ENCODE data around the gene KIF17.

The KIF17 gene

DNA sequence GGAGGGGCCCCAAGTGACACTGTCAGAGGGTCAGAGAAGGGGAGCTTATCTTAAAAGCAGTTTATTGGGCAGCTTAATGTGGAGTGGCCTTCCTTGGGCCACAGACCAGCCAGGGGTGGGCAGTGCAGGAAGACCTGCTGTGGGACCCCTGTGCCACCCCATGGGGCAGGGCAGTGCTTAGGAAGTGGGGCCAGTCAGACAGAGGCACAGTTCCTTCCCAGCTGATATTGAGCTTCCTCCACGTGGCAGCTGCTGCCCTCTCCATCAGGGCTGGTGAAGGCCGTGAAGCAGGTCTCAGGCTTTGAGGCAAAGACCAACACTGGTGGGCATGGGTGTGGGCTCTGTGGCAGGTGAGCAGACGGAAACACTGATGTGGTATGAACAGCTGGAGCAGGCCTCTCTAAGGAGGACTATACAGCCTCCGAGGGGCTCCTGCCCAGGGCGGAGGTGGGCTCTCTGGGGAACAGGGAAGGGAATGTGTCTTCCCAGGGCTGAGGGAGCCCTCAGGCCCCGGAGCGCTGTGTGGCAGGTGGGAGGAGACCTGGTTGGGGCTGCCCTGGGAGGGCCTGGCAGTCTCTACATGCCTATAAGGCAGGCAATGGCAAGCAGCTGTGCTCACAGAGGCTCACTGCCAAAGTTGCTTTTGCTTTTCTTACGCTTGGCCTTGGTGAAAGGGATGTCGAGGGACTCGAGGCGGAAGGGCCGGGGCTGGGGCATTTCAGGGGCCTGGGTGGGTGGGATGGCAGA is 53.7 kb downstream of the KIF17 start:
- DNase-seq (ENCODE audit: extremely low read depth in 1 of 2, low read depth in 1 of 2), result no peak

DNA sequence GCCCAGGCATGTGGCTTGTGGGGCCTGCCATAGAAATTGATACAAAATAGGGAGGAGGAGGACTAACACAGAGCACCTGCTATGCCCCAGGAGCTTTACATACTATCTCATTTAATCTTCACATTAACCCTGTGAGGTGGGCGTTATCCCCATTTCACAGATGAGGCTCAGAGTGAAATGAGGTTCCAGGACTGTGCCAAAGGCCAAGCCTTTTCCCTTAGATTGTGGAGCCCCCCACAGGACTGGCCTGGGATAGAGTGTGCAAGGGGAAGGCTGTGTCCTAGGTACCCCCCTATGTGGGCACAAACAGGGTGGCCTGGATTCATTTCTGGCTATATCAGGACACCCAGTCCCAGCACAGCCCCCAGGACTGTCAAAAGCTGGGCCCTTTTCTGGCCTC is 54.4 kb downstream of the KIF17 start:
- no peak for DNase-seq (ENCODE audit: extremely low read depth in 1 of 2, low read depth in 1 of 2)

DNA sequence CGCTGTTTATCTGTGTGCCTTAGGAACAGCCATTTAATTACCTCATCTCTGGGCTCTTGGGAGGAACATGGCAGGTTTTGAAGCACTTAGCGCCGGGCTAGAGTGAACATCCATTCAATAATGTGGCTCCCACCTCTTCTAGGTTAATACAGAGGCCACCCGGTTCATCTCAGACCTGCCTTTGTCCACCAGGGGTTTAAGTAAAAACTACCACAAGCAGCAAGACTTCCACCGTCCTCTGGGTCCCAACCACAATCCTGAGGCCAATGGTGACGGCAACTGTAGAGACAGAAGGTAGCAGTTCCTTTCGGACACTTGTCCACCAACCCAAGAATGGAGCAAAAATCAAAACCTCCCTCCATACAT is 55.7 kb downstream of the KIF17 start:
- no peak for DNase-seq (ENCODE audit: extremely low read depth in 1 of 2, low read depth in 1 of 2)

DNA sequence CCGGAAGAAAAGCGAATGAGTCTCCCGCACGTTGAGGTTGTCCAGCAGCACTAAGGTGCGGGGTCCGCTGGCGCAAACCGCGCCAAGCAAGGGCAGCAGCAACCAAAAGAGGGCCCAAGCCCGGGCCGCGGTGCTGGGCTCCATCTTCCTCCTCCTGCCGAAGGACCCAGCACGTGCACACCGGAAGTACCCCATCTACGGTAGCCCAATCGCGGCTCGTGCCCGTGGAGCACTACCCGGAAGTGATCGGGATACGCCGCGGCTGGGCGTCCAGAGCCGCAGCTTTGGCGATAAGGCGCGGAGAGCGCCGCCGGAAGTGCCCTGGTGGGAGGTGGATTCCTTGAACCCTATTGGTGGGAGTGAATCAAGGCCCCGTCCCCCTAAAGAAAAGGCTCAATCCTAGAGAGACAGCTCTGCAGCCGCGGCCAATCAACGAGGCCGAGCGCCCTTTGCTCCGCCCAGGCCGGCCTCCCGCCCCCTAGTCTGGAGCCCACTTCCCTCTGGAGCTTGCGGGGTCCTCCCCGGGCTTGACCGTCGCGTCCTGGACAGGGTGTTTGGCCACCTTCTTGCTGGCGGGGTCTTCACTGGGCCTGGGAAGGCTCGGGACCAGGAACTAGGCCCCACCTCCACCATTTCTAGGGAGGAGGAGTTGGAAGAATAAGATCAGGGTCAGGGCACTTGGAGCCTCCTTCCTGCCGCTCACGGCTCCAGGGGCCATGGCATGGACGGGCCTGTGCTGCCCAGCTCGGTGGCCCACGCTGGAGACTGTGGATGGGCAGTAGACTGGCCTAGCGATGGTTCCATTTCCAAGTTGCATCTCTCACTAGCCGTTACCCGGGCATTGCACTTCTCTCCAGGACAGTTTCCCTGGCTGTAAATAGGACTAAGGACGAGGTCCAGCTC is 56.3 kb downstream of the KIF17 start, which contains the start of gene DDOST:
TSS of gene DDOST (minus strand) at position 163 of the 903 bp plus-strand sequence. CDS start at position 144, 19 bp downstream.
- peak; percentile 84 to 86 for DNase-seq (ENCODE audit: extremely low read depth in 1 of 2, low read depth in 1 of 2)

DNA sequence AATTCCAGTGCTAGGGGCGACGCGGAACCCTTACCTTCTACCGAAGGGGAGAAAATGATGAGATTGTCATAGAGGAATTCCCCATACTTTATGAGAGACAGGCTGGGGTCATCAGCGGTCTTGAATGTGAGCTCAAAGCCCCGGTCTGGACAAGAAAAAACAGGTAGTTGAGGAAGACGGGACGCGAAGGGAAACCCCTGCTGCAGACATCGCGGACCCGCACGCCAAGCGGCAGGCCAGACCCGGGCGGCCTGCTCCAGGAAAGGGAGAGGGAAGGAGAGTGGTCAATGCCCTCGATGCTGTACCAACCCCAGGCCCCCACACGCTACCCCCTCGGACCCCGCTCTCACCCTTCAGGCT is 57.0 kb downstream of the KIF17 start:
- no peak for DNase-seq (ENCODE audit: extremely low read depth in 1 of 2, low read depth in 1 of 2)

DNA sequence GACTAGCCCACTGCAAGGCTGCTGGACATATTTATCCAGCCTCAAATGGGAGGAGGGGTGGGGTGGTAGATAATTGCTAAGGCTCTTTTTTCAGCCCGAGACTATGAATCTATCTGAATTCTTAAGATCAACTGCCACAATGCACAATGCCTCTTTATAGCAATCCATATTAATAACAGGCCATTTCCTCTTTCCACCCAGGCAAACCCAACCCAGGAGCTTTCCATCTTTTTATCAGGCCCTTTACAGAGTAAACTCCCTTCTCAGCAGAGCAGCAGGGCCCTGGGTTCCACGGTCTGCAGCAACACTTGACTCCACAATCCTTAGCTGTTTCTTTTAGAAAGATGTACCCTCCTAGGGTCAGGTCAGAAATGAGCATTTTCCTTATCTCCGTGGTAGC is 57.4 kb downstream of the KIF17 start:
- DNase-seq (ENCODE audit: extremely low read depth in 1 of 2, low read depth in 1 of 2), result no peak

DNA sequence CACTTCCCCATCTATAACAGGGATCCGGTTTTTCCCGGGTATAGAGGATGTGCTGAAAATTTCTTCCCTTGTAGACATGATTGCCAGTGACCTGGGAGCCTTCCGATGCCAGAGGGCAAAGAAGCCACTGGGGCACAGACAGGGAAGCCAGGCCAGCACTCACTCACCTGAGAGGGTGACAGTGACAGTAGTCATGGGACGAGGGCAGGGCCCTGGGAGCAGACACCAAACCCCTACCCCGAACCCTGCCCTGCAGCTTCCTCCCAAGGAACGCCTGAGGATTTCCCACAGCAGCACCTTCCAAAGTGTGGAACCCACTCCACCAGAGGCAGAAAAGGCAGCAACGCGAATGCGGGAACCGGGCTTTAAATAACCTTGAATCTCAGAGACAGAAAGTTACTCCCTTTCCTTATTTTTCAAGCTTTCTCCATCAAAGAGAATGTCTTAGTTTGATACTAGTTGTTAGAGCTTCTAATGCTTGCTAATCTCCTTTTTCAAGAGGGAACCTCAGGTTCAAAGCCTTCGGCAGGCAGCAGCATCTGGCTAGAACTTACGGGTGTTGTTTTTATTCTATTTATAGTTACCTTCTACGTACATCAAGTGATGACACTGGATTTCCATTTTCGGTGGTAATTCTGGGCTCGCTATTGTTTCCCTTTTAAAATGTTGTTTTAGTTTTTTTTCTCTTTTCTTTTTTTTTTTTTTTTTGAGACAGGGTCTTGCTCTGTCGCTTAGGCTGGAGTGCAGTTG is 59.5 kb downstream of the KIF17 start:
- DNase-seq (ENCODE audit: extremely low read depth in 1 of 2, low read depth in 1 of 2), result no peak

DNA sequence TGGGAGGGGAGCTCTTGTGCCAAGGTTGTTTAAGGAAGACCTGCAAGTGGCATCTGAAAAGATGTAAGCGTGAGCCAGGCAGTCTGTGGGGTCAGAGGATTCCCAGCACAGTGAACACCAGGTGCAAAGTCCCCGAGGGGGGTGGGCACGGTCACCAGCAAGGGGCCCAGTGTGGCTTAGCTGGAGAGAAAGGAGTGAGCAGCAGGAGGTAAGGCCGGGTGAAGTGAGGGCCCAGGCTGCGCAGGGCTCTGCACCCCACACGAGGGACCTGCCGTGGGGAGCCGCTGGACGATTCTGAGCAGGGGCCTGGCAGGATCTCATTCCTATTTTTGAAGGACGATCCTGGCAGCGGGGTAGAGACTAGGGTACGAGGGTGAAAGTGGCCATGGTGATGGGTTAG is 60.8 kb downstream of the KIF17 start:
- DNase-seq (ENCODE audit: extremely low read depth in 1 of 2, low read depth in 1 of 2), result no peak

DNA sequence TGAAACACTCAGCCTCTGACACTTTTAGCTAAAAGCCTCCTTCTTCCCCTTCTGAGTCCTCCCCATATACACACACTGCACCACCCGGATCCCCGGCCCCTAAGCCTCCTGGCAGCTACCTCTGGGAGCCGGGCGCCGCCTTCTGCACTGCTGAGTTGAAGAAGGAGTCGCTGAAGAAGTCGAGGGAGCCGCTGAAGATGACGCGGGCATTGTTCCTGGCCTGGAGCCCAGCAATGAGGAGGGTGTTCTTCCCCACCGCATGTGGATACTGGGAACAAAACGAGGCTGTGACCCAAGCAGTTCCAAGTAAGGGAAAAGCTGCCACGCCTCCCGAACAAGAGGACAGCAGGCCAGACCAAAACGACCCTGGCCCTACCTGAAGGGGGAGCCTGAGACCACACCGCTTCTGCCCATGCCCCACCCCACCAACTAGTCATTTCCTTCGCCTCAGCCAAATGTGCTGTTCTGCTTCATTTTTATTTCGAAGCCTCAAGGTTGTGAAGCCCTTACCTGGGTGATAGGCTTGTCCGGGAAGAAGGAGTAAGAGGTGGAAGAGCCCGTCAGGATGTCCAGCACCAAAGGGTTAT is 63.6 kb downstream of the KIF17 start:
- no peak for DNase-seq (ENCODE audit: extremely low read depth in 1 of 2, low read depth in 1 of 2)

DNA sequence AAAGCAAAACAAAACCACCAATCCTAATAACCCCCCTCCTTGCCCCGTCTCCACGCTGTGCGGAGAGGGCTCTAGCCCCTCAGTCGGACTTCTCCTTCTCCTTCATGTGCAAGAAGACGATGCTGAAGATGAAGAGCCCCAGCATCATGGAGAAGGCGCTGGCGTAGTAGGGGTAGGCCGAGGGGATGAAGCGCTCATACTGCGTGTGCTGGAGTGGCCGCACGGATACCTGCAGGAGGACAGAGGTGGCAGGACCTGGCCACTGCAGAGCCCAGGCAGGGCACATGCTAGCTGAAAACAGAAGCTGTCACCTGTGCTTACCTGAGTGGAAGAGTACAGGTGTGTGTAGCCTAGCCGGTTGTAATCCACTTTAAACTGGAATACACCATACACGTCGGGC is 65.5 kb downstream of the KIF17 start:
- DNase-seq (ENCODE audit: extremely low read depth in 1 of 2, low read depth in 1 of 2), result no peak

DNA sequence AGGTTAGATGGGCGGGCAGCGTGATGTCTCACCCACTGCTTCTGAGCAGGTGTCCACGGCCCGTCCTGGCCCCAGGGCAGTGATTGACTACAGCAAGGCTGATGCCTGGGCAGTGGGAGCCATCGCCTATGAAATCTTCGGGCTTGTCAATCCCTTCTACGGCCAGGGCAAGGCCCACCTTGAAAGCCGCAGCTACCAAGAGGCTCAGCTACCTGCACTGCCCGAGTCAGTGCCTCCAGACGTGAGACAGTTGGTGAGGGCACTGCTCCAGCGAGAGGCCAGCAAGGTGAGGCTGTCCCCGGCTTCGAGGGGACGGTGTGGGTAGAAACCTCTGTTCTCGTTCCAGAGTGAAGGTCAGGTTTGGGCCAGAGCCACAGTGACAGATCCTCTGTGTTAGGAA is 68.9 kb downstream of the KIF17 start:
- DNase-seq (ENCODE audit: extremely low read depth in 1 of 2, low read depth in 1 of 2), result no peak

DNA sequence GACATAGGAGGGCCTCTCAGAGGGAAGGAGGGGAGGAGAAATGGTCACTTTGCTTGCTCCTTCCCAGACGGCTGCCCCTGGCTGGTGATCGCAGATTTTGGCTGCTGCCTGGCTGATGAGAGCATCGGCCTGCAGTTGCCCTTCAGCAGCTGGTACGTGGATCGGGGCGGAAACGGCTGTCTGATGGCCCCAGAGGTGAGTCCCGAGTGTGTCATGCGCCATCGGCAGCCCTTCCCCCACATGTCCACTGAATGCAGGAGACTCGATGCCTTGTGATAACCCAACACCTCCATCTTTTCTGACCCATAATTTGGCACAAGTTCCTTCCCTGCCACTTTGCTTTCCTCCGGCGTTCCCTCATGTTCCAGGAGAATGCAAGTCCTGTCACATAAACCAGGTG is 69.4 kb downstream of the KIF17 start:
- no peak for DNase-seq (ENCODE audit: extremely low read depth in 1 of 2, low read depth in 1 of 2)

DNA sequence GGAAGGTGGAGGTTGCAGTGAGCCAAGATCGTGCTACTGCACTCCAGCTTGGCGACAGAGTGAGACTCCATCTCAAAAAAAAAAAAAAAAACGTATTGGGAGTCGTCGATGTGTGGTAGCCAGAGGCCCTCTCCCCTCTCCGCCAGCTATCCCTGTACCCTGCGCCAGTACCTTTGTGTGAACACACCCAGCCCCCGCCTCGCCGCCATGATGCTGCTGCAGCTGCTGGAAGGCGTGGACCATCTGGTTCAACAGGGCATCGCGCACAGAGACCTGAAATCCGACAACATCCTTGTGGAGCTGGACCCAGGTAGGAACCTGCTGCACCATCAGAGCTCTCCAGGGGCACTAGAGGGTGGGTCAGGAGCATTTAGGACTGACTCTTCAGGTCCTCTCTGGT is 72.4 kb downstream of the KIF17 start:
- DNase-seq (ENCODE audit: extremely low read depth in 1 of 2, low read depth in 1 of 2), result no peak

DNA sequence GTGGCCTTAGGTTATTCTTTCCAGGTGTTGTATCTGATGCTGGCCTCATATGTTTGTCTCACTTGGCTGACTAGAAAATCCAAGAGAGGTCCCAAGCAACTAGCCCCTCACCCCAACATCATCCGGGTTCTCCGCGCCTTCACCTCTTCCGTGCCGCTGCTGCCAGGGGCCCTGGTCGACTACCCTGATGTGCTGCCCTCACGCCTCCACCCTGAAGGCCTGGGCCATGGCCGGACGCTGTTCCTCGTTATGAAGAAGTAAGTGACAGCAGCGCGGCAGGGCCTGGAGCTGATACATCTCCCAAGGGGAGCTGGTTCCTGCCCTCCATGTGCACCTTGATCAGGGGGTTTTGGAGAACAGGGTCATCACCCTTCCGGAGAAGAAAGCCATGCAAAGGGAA is 73.4 kb downstream of the KIF17 start:
- no peak for DNase-seq (ENCODE audit: extremely low read depth in 1 of 2, low read depth in 1 of 2)

DNA sequence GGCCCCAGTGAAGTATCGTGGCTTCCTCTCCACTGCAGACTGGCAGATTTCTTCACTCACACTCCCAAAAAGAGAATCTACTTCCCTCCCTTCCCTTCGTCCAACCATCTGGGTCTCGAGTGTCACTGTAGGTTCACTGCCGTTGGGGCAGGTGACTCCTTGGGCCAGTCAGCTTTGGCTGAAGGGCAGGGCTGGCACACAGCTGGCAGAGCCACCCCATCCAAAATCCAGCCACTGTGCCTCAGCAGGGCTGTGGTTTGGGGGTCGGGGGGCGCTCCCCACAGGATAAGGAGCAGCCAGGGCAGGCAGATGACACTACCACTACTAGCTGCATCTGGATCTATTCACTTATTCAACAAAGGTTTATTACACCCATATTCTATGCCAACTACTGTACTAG is 74.7 kb downstream of the KIF17 start:
- no peak for DNase-seq (ENCODE audit: extremely low read depth in 1 of 2, low read depth in 1 of 2)

DNA sequence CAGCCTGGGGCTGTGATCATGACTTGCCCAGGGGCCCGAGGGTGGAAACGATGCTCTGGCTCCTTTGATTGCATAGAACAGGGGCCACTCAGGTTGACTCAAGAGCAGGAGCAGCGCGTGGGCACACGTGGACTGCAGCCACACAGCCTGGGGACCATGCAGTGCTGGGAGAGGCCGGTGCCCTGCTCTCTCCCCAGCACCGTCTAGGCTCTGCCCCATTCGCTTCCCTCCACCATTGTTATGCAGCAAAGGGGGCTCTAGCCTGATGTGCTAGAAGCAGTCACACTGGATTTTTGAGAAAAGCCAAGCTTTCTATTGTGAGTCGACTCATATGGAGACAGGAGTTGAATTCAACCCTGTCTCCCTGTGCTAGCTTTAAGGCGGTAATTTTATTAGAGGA is 75.8 kb downstream of the KIF17 start:
- no peak for DNase-seq (ENCODE audit: extremely low read depth in 1 of 2, low read depth in 1 of 2)

DNA sequence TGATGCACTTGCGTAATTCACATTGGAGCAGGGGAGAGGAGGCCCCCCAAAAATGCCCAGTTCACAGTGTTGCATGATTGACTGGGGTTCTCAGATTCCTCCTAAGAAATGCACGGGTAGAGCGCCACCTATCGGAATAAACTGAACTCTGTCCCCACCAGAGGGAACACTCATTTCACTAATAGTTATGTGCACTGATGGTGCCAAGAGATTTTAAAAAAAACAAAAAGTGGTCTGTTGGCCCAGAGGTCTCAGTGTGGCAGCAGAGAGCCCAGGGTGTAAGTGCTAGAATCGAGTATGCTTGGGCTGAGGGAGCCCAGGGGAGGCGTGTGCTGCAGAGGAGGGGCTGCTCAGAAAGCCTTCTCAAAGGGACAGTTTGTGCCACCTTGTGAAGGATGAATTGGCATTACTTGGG is 77.6 kb downstream of the KIF17 start:
- peak in 1 of 2 donors; percentile 35 for DNase-seq (ENCODE audit: extremely low read depth in 1 of 2, low read depth in 1 of 2)

DNA sequence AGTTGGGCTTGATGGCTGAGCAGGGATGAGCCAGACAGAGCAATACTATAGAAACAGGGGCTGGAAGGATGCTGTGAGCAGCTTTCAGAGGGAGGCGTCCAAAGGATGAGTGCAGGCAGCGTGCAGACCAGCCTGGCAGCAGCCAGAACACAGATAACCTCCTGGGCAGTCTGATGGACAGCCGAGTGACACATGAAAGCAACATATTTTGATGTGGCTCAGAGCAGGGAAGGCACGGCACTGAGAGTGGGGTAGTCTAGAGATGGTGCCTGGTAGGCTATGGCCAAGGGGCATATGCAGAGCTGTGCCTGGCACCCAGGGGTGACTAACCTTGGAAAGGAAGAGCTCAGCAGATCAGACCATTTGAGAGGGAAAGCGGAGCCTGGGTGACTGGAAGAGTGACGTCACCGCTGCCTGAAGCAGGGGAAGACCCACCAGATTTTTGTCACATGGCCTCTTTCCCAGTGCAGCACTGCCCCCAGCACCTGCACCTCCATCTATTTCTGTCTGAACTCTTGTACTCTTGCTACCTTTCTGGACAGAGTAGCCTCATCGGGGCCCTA is 80.9 kb downstream of the KIF17 start:
- no peak for DNase-seq (ENCODE audit: extremely low read depth in 1 of 2, low read depth in 1 of 2)

DNA sequence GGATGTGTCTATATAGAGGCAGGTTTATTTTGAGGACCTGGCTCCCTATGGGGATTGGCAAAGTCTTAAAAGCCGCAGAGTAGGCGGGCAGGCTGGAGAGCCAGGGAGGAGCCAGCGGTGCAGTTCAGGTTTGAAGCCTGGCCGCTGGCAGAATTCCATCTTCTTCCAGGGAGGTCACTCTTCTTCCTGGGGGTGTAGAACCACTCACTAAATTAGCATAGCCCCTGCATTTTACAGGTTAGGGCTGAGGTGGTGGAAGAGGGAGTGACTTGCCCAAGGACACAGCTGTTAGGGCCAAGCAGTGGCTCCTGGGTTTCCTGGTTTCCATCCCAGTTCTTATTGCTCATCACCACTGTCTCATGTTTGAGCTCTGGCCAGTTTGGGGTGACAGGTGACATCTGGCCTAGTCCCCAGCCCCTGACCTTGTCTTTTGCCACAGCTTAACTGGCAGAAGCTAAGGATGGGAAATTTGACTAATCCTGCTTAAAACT is 83.2 kb downstream of the KIF17 start:
- DNase-seq (ENCODE audit: extremely low read depth in 1 of 2, low read depth in 1 of 2), result no peak

DNA sequence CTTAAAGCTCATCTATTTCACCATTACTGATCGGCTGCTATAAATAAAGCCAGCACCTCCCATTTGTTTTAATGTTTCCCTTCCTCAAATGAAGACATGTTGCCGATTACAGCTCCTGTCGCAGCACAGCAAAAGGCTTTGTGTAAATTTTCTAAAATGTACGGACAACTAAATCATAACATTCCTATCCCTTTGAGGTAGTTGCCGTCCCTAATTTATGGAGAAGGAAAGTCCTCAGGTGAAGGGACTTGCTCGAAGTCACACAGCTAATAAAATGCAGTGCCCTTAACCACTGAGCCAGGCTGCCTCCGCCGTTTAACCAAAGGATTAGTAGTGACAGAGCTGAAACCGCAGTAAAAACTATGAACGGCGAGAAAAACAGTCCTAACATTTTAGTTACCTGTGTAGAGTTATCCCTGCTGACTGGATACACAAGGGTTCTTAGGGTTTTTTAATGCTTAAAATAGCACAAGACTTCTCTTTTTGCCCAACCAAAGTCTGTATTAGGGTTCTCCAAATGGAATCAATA is 83.7 kb downstream of the KIF17 start:
- DNase-seq (ENCODE audit: extremely low read depth in 1 of 2, low read depth in 1 of 2), result no peak
